BE2C (cell line): ENCODE data around the gene GANAB.
A peak's percentile ranks its signal among the peaks of the same experiment; 100 is the strongest.
"Not testable (repeated sequence)": the region's sequence is repeated elsewhere in the genome, so short reads cannot be mapped to it uniquely, and the experiment has no call there.

Experiments used
- DNase-seq: peaks from one replicate; pipeline ENCODE4 v3.0.0-alpha.2; 2020
- H3K27me3 ChIP-seq: fragments of 250-450 bp; sonication (Bioruptor Pico); 2 replicates; pipeline ENCODE4 v1.5.1; 2020; ENCODE audit warnings: mild to moderate bottlenecking
- H3K36me3 ChIP-seq: fragments of 250-450 bp; sonication (Bioruptor Pico); 2 replicates; pipeline ENCODE4 v1.5.1; 2020; ENCODE audit warnings: mild to moderate bottlenecking
- H3K4me1 ChIP-seq: fragments of 250-450 bp; sonication (Bioruptor Pico); 2 replicates; pipeline ENCODE4 v1.5.1; 2020
- H3K4me3 ChIP-seq: 2 replicates; pipeline ENCODE4 v1.5.1; 2011; ENCODE audit warnings: low read depth, low read length
- H3K9me3 ChIP-seq: fragments of 250-450 bp; sonication (Bioruptor Pico); 2 replicates; pipeline ENCODE4 v1.5.1; 2020
- TF ChIP-seq, protein P1 (sequence below): IDR thresholded peaks from 2 replicates; pipeline ENCODE4 v1.5.1; 2012; ENCODE audit warnings: mild to moderate bottlenecking, low read depth, low read length

The GANAB gene

DNA sequence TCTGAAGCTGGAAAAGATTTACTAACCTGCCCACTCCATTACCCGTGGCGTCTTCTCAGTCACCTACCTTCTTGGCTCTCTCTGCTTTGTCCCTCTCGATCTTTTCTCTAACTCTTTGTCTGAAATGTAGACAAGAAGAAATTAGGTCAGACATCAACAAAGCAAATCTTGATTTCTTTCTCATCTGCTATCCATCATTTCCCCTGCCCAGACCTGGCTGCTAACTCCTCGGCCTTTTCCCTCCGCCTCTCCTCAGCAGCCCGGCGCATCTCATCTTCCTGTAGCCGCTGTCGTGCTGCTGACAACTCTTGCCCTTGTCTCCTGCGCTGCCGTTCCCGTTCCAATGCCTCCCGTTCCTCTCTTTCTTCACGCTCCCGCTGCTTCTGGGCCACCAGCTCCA, 31.3 kb upstream of the GANAB start:
- H3K9me3 ChIP-seq, result no peaks in the 10 kb centered on the region
- peaks cover 10% of the 10 kb centered on the region for H3K36me3 ChIP-seq
- no peaks in the 10 kb centered on the region; the same call in 1 of the 2 replicates for H3K4me1 ChIP-seq
- H3K4me3 ChIP-seq, result peak overlapping the region; percentile 84
- DNase-seq, result no peak
- no peaks in the 10 kb centered on the region for H3K27me3 ChIP-seq
- TF ChIP-seq, protein P1, sequence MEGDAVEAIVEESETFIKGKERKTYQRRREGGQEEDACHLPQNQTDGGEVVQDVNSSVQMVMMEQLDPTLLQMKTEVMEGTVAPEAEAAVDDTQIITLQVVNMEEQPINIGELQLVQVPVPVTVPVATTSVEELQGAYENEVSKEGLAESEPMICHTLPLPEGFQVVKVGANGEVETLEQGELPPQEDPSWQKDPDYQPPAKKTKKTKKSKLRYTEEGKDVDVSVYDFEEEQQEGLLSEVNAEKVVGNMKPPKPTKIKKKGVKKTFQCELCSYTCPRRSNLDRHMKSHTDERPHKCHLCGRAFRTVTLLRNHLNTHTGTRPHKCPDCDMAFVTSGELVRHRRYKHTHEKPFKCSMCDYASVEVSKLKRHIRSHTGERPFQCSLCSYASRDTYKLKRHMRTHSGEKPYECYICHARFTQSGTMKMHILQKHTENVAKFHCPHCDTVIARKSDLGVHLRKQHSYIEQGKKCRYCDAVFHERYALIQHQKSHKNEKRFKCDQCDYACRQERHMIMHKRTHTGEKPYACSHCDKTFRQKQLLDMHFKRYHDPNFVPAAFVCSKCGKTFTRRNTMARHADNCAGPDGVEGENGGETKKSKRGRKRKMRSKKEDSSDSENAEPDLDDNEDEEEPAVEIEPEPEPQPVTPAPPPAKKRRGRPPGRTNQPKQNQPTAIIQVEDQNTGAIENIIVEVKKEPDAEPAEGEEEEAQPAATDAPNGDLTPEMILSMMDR, result no peak

DNA sequence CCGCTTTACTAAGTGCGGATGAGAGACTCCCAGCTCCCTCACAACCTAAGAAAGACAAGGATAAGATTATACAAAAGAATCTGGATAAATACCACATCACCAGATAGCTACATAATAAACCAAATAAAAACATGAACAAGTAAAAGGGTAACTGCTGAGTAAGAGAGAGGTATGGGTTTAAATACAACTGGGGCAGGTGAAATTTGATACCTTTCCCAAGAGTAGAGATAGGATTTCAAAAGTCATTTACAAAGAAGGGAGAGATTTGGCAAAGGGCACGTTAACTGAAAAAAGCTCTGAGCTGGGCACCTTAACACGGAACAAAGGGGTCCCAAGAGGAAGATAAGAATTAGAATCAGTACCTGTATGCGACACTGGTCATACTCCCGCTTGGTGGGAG, 30.7 kb upstream of the GANAB start:
- H3K27me3 ChIP-seq, result no peaks in the 10 kb centered on the region
- no peaks in the 10 kb centered on the region; the same call in 1 of the 2 replicates for H3K4me1 ChIP-seq
- TF ChIP-seq, protein P1, result no peak
- no peak overlapping the region for H3K4me3 ChIP-seq
- no peak for DNase-seq
- peaks cover 10% of the 10 kb centered on the region for H3K36me3 ChIP-seq
- no peaks in the 10 kb centered on the region for H3K9me3 ChIP-seq

- Histone ChIP-seq H3K27me3 (no peaks in the 10 kb centered on the region), H3K4me1 (no peaks in the 10 kb centered on the region; the same call in 1 of the 2 replicates), H3K36me3 (peaks cover 10% of the 10 kb centered on the region), H3K9me3 (no peaks in the 10 kb centered on the region), H3K4me3 (no peak overlapping the region)
- TF ChIP-seq, protein P1, result no peak; the same call in 1 of the 2 replicates
- DNase-seq, result no peak
Observed at GRCh38 chr11:62676698-62677097, 30.3 kb upstream of the GANAB start.

DNA sequence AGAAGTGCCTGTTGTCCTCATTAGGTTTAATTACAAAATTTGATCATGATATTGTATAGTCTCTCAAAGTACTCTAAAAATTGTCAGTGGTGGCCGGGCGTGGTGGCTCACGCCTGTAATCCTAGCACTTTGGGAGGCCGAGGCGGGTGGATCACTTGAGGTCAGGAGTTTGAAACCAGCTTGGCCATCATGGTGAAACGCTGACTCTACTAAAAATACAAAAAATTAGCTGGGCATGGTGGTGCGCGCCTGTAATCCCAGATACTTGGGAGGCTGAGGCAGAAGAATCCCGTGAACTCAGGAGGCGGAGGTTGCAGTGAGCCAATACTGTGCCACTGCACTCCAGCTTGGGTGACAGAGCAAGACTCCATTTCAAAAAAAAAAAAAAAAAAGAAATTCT, 29.0 kb upstream of the GANAB start:
- not testable (repeated sequence) for H3K4me1 ChIP-seq, H3K36me3 ChIP-seq, H3K9me3 ChIP-seq, H3K4me3 ChIP-seq, H3K27me3 ChIP-seq, DNase-seq

DNA sequence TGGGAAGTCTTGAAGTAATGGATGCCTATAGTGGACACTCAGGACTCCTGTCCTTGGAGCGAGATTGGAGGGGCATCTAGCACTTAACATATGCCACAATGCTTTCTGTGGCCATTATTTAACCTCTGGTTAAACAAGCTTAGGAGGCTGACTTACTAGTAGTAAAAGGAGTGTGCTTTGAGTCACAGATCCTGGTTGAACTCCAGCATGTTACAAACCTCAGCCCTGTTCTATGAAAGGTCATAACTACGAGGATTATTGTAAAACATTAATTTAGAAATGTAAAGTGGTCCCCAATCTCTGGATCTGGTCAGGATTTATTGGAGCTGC, 26.7 kb upstream of the GANAB start:
- DNase-seq, result no peak
- H3K9me3 ChIP-seq, result no peaks in the 10 kb centered on the region
- TF ChIP-seq, protein P1, result no peak
- peaks cover 10% of the 10 kb centered on the region for H3K36me3 ChIP-seq
- no peak overlapping the region for H3K4me3 ChIP-seq
- H3K4me1 ChIP-seq, result no peaks in the 10 kb centered on the region; the same call in 1 of the 2 replicates
- H3K27me3 ChIP-seq, result no peaks in the 10 kb centered on the region

DNA sequence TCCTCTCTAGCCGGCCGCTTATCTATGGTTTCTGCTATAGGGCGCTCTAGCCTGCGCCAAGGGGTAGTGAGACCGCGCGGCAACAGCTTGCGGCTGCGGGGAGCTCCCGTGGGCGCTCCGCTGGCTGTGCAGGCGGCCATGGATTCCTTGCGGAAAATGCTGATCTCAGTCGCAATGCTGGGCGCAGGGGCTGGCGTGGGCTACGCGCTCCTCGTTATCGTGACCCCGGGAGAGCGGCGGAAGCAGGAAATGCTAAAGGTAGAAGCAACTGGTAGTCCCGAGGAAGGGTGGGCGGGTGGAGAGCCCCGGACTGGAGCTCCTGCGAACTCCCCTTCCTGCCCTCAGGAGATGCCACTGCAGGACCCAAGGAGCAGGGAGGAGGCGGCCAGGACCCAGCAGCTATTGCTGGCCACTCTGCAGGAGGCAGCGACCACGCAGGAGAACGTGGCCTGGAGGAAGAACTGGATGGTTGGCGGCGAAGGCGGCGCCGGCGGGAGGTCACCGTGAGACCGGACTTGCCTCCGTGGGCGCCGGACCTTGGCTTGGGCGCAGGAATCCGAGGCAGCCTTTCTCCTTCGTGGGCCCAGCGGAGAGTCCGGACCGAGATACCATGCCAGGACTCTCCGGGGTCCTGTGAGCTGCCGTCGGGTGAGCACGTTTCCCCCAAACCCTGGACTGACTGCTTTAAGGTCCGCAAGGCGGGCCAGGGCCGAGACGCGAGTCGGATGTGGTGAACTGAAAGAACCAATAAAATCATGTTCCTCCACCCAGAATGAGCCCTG, 25.4 kb upstream of the GANAB start, which contains the start of the genes LBHD1 and UQCC3:
LBHD1 (minus strand) TSS at position 660 of the 782 bp plus-strand sequence. CDS start 2,236 bp downstream, outside the sequence.
UQCC3 (plus strand) TSS at position 66 of the 782 bp plus-strand sequence; CDS start at position 139, 73 bp downstream.
- DNase-seq, result peak; percentile 71
- H3K4me1 ChIP-seq, result no peaks in the 10 kb centered on the region
- H3K36me3 ChIP-seq, result peaks cover 12% of the 10 kb centered on the region
- no peaks in the 10 kb centered on the region for H3K9me3 ChIP-seq
- TF ChIP-seq, protein P1, result no peak
- H3K27me3 ChIP-seq, result no peaks in the 10 kb centered on the region
- peak within 1 kb of the TSS; percentile 77 for H3K4me3 ChIP-seq
